ENCODE results near the gene HLA-DQA2.
"Not testable (repeated sequence)": the region's sequence is repeated elsewhere in the genome, so short reads cannot be mapped to it uniquely, and the experiment has no call there.

HLA-DQA2 gene

GRCh38 chr6:32741031-32741960, at the start of gene HLA-DQA2:
Gene HLA-DQA2 (plus strand): TSS chr6:32741391. CDS start chr6:32741444, 53 bp downstream.
- no peak for DNase-seq

- peak; percentile 56 for DNase-seq
Observed at GRCh38 chr6:32692019-32692418, 49.2 kb upstream of the HLA-DQA2 start.

- no peak for DNase-seq
Observed at GRCh38 chr6:32697031-32697430, 44.2 kb upstream of the HLA-DQA2 start.

- DNase-seq, result peak; percentile 27
Observed at GRCh38 chr6:32700391-32701040, 40.7 kb upstream of the HLA-DQA2 start.

GRCh38 chr6:32703347-32703746, 37.8 kb upstream of the HLA-DQA2 start:
- no peak for DNase-seq

- DNase-seq, result not testable (repeated sequence)
Observed at GRCh38 chr6:32705164-32705563, 36.0 kb upstream of the HLA-DQA2 start.

- no peak for DNase-seq
Observed at GRCh38 chr6:32709625-32710024, 31.6 kb upstream of the HLA-DQA2 start.

- no peak for DNase-seq
Observed at GRCh38 chr6:32713241-32713640, 27.9 kb upstream of the HLA-DQA2 start.

- DNase-seq, result no peak
Observed at GRCh38 chr6:32716396-32716795, 24.8 kb upstream of the HLA-DQA2 start.

GRCh38 chr6:32718879-32719278, 22.3 kb upstream of the HLA-DQA2 start:
- no peak for DNase-seq

- no peak for DNase-seq
Observed at GRCh38 chr6:32738126-32738525, 3.1 kb upstream of the HLA-DQA2 start.

GRCh38 chr6:32742374-32742773, 1.2 kb downstream of the HLA-DQA2 start:
- DNase-seq, result no peak

- DNase-seq, result no peak
Observed at GRCh38 chr6:32744776-32745175, 3.6 kb downstream of the HLA-DQA2 start.

GRCh38 chr6:32745649-32746048, 4.5 kb downstream of the HLA-DQA2 start:
- DNase-seq, result not testable (repeated sequence)

- DNase-seq, result no peak
Observed at GRCh38 chr6:32752580-32752979, 11.4 kb downstream of the HLA-DQA2 start.

- no peak for DNase-seq
Observed at GRCh38 chr6:32759669-32760068, 18.5 kb downstream of the HLA-DQA2 start.

- DNase-seq, result no peak
Observed at GRCh38 chr6:32761072-32761471, 19.9 kb downstream of the HLA-DQA2 start.

- DNase-seq, result no peak
Observed at GRCh38 chr6:32761548-32761947, 20.4 kb downstream of the HLA-DQA2 start.

GRCh38 chr6:32763421-32763820, 22.2 kb downstream of the HLA-DQA2 start, which contains the start of gene HLA-DQB2:
Gene HLA-DQB2 (minus strand): TSS chr6:32763532. CDS start chr6:32763470, 62 bp downstream.
- no peak for DNase-seq

- no peak for DNase-seq
Observed at GRCh38 chr6:32764048-32764447, 22.9 kb downstream of the HLA-DQA2 start.

GRCh38 chr6:32772656-32773055, 31.5 kb downstream of the HLA-DQA2 start:
- DNase-seq, result no peak

GRCh38 chr6:32774426-32774825, 33.2 kb downstream of the HLA-DQA2 start:
- no peak for DNase-seq

- no peak for DNase-seq
Observed at GRCh38 chr6:32775071-32775470, 33.9 kb downstream of the HLA-DQA2 start.

GRCh38 chr6:32779036-32779435, 37.8 kb downstream of the HLA-DQA2 start:
- no peak for DNase-seq
